Measurements from ENCODE around the gene EPHB2. TPM values are rescaled to one million over a fixed set of nuclear protein-coding genes. Genes with fewer than 3 reads are reported as not detected.

EPHB2 gene
- total RNA-seq, 1 experiment from 2014 or later: 0.79 TPM

DNA sequence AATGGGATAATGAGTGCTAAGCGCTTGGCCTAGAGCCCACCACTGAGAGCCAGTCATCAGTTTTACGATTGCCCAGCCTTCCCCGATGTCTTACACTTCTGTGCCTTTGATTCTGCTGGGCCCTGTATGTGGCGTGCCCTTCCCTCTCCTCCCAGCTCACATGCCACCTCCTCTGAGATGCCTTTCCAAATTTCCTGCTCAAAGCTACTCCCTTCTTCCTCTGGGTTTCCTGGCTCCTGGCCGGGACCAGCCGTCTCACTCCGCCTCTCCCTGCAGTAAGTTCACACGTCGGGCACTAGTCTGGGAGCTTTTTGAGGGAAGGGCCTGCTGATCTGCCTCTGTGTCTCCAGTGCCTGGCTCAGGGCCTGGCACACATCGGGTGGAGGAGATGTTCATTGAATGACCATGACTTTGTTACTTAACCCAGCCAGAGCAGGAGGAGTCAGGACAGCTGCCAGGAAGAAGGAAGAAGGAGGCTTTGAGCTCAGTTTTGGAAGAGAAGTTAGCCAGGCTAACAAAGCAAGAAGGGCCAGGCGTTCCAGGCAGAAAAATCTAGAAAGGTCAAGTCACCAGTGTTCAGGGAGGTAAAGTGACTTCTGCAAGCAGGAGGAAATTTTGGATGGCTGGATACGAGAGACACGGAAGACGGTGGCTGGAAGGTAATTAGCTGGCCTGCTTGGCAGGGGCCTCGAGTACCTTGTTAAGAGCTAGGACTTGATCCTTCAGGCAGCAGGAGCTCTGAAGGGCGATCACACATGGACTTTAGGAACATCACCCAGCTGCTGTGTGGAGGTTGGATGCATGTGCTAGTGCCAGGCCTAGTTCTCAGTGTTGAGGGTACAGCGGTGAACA is 63.6 kb downstream of the EPHB2 start:
- Mint-ChIP-seq H3K27me3 (ENCODE audit: insufficient read depth, unreplicated experiment) (no peaks in the 10 kb centered on the region), H3K9me3 (ENCODE audit: unreplicated experiment) (no peaks in the 10 kb centered on the region), H3K36me3 (ENCODE audit: insufficient read depth, unreplicated experiment) (no peaks in the 10 kb centered on the region), H3K4me1 (ENCODE audit: insufficient read depth, unreplicated experiment) (no peaks in the 10 kb centered on the region), H3K4me3 (ENCODE audit: unreplicated experiment) (no peak overlapping the region), H3K27ac (ENCODE audit: low read depth, unreplicated experiment) (no peak overlapping the region)
- ChIA-PET CTCF (no interaction called here), POLR2A (no interaction called here)
- TF ChIP-seq, protein P1, sequence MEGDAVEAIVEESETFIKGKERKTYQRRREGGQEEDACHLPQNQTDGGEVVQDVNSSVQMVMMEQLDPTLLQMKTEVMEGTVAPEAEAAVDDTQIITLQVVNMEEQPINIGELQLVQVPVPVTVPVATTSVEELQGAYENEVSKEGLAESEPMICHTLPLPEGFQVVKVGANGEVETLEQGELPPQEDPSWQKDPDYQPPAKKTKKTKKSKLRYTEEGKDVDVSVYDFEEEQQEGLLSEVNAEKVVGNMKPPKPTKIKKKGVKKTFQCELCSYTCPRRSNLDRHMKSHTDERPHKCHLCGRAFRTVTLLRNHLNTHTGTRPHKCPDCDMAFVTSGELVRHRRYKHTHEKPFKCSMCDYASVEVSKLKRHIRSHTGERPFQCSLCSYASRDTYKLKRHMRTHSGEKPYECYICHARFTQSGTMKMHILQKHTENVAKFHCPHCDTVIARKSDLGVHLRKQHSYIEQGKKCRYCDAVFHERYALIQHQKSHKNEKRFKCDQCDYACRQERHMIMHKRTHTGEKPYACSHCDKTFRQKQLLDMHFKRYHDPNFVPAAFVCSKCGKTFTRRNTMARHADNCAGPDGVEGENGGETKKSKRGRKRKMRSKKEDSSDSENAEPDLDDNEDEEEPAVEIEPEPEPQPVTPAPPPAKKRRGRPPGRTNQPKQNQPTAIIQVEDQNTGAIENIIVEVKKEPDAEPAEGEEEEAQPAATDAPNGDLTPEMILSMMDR (IDR thresholded peaks at IDR 0.05; ENCODE audit: unreplicated experiment): no peak
- no TSS peak for BruUV-seq (replicated peaks)
- intact Hi-C loops (cut with micrococcal nuclease): no loop called here
- DNase-seq (ENCODE audit: unreplicated experiment): no peak

DNA sequence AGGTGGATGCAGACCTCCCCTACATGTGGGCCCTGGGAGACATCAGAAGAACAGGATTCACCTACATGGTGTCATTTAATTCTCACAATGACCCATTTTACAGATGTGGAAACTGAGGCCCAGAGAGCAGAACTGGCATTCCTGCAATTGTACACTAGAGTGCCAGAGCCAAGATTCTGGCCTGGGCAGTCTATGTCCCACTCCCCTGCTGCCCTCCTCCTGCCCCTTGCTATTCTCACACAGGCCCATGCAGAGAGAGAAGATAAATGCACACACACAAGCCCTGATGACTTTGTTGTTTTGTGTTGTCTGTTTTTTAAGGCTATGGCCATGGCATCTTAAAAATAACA is 64.2 kb downstream of the EPHB2 start:
- H3K4me3 Mint-ChIP-seq (ENCODE audit: unreplicated experiment): no peak overlapping the region
- TF ChIP-seq, protein P1 (IDR thresholded peaks at IDR 0.05; ENCODE audit: unreplicated experiment): no peak
- H3K27ac Mint-ChIP-seq (ENCODE audit: low read depth, unreplicated experiment): no peak overlapping the region
- no TSS peak for BruUV-seq (replicated peaks)
- no peaks in the 10 kb centered on the region for H3K4me1 Mint-ChIP-seq (ENCODE audit: insufficient read depth, unreplicated experiment)
- CTCF ChIA-PET: no interaction called here
- H3K9me3 Mint-ChIP-seq (ENCODE audit: unreplicated experiment): no peaks in the 10 kb centered on the region
- intact Hi-C loops (cut with micrococcal nuclease): no loop called here
- H3K36me3 Mint-ChIP-seq (ENCODE audit: insufficient read depth, unreplicated experiment): no peaks in the 10 kb centered on the region
- DNase-seq (ENCODE audit: unreplicated experiment): no peak
- H3K27me3 Mint-ChIP-seq (ENCODE audit: insufficient read depth, unreplicated experiment): no peaks in the 10 kb centered on the region
- POLR2A ChIA-PET: no interaction called here

DNA sequence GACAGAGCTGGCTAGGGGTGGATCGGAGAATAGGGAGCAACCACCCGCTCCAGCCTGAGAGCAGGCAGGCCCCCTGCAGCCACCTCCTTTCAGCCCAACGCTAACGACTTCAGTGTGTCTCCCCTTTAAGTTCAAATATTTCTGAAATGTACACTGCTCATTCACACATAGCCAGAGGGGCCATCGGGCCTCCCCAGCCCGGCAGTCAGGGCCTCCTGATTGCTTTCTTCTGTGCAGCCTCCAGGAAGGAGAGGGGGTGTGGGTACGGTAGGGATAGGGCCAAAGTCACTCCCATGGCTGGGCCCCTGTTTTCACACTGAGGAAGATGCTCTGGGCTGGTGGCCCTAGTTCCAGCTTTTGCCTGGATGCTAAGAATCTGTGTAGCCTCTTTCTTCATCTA is 64.8 kb downstream of the EPHB2 start:
- BruUV-seq (replicated peaks): no TSS peak
- intact Hi-C loops (cut with micrococcal nuclease): no loop called here
- CTCF ChIA-PET: no interaction called here
- Mint-ChIP-seq H3K36me3 (ENCODE audit: insufficient read depth, unreplicated experiment) (no peaks in the 10 kb centered on the region), H3K4me1 (ENCODE audit: insufficient read depth, unreplicated experiment) (no peaks in the 10 kb centered on the region), H3K27ac (ENCODE audit: low read depth, unreplicated experiment) (no peak overlapping the region), H3K4me3 (ENCODE audit: unreplicated experiment) (no peak overlapping the region), H3K9me3 (ENCODE audit: unreplicated experiment) (no peaks in the 10 kb centered on the region), H3K27me3 (ENCODE audit: insufficient read depth, unreplicated experiment) (no peaks in the 10 kb centered on the region)
- POLR2A ChIA-PET: no interaction called here
- TF ChIP-seq, protein P1 (IDR thresholded peaks at IDR 0.05; ENCODE audit: unreplicated experiment): no peak
- no peak for DNase-seq (ENCODE audit: unreplicated experiment)

DNA sequence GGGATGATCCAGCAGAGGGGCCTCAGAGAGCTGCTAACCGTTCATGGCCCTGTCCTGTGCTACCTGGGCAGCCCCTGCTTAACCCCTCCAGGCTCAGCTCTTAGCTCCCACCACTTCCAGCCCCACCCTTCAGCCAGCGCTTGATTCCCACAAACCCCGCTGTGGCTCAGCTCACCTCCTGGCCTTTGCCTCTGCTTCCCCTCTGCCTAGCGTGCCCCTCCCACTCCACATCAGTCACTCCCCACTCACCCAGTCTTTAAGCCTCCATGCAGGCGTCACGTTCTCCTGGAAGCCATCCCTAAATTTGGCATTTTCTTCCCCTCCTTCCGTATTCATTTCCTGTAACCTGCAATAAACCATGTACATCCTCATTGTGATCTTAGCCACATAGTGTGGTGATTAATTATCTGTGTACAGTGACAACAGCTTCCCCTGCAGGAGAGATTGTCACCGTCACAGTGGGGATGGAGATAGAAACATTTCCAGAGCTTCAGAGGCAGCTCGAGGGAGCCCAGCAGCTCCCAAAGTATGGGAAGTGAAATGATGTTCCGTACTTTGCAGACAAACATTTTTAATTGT is 65.5 kb downstream of the EPHB2 start:
- no peaks in the 10 kb centered on the region for H3K4me1 Mint-ChIP-seq (ENCODE audit: insufficient read depth, unreplicated experiment)
- ChIA-PET POLR2A (no interaction called here), CTCF (no interaction called here)
- intact Hi-C loops (cut with micrococcal nuclease): no loop called here
- H3K4me3 Mint-ChIP-seq (ENCODE audit: unreplicated experiment): no peak overlapping the region
- H3K27me3 Mint-ChIP-seq (ENCODE audit: insufficient read depth, unreplicated experiment): no peaks in the 10 kb centered on the region
- no peaks in the 10 kb centered on the region for H3K36me3 Mint-ChIP-seq (ENCODE audit: insufficient read depth, unreplicated experiment)
- no peak for DNase-seq (ENCODE audit: unreplicated experiment)
- H3K27ac Mint-ChIP-seq (ENCODE audit: low read depth, unreplicated experiment): no peak overlapping the region
- no TSS peak for BruUV-seq (replicated peaks)
- TF ChIP-seq, protein P1 (IDR thresholded peaks at IDR 0.05; ENCODE audit: unreplicated experiment): no peak
- H3K9me3 Mint-ChIP-seq (ENCODE audit: unreplicated experiment): no peaks in the 10 kb centered on the region

Measured in MCF 10A (cell line).